A673 (cell line): ENCODE data around the gene FAM177A1. TPM values are rescaled to one million over a fixed set of nuclear protein-coding genes. Genes with fewer than 3 reads are reported as not detected.
"Not testable (repeated sequence)": the region's sequence is repeated elsewhere in the genome, so short reads cannot be mapped to it uniquely, and the experiment has no call there.

ENCODE experiments used
- BruUV-seq: library from RNA; stranded (reverse); fragments of 400-500 nt; replicated peaks from 2 replicates; lab custom pipeline; 2021; lab: Mats Ljungman, UMichigan
- CTCF ChIA-PET: fragments of 300-600 bp; sonication (Branson Sonifier 250); formaldehyde crosslinking; loops from one replicate; lab custom pipeline; 2022; ENCODE audit warnings: antibody characterized with exemption; lab: Charles Lee
- POLR2A ChIA-PET: fragments of 300-600 bp; sonication (Branson Sonifier 250); formaldehyde crosslinking; loops from one replicate; lab custom pipeline; 2022; ENCODE audit warnings: antibody characterized with exemption; ENCODE audit not compliant: low non-redundant PET; lab: Charles Lee
- DNase-seq: peaks from one replicate; pipeline ENCODE4 v3.0.0-alpha.2; 2015; ENCODE audit warnings: low spot score
- H3K27ac ChIP-seq: fragments of 200-600 bp; sonication (generic); 2 replicates; pipeline ENCODE4 v1.5.1; 2016; ENCODE audit warnings: mixed run types, low read depth, mild to moderate bottlenecking, mixed read lengths, antibody characterized with exemption, low read length; ENCODE audit not compliant: poor library complexity, severe bottlenecking
- H3K27me3 ChIP-seq: fragments of 200-600 bp; sonication (generic); replicated peaks from 2 replicates; pipeline ENCODE4 v1.6.1; 2017; ENCODE audit warnings: mixed run types, low read depth, mild to moderate bottlenecking, mixed read lengths, antibody characterized with exemption, low read length; ENCODE audit not compliant: insufficient read depth, poor library complexity
- H3K36me3 ChIP-seq: fragments of 200-600 bp; sonication (generic); 2 replicates; pipeline ENCODE4 v1.6.1; 2016; ENCODE audit warnings: mixed run types, mild to moderate bottlenecking, mixed read lengths, antibody characterized with exemption, low read length; ENCODE audit not compliant: insufficient read depth, poor library complexity, severe bottlenecking
- H3K4me1 ChIP-seq: fragments of 200-600 bp; sonication (generic); 2 replicates; pipeline ENCODE4 v1.6.1; 2017; ENCODE audit warnings: mixed run types, mild to moderate bottlenecking, mixed read lengths, antibody characterized with exemption, low read length; ENCODE audit not compliant: insufficient read depth, poor library complexity, severe bottlenecking
- H3K4me3 ChIP-seq: fragments of 200-600 bp; sonication (generic); 2 replicates; pipeline ENCODE4 v1.5.1; 2016; ENCODE audit warnings: low read depth, mixed run types, mild to moderate bottlenecking, mixed read lengths, low read length; ENCODE audit not compliant: poor library complexity, severe bottlenecking
- H3K9me3 ChIP-seq: fragments of 200-600 bp; sonication (generic); 2 replicates; pipeline ENCODE4 v1.6.1; 2016; ENCODE audit warnings: mixed run types, low read depth, mild to moderate bottlenecking, mixed read lengths, antibody characterized with exemption, low read length; ENCODE audit not compliant: poor library complexity, severe bottlenecking
- EZH2 ChIP-seq: fragments of 200-600 bp; sonication (generic); IDR thresholded peaks from 2 replicates; pipeline ENCODE4 v1.6.1; 2017; ENCODE audit warnings: borderline replicate concordance, low read depth, mild to moderate bottlenecking, mixed read lengths, antibody characterized with exemption, low read length; ENCODE audit not compliant: poor library complexity, severe bottlenecking
- intact Hi-C: fragments of 100-400 bp; cut with micrococcal nuclease; formaldehyde crosslinking; loops from one replicate; pipeline ENCODE4 v1.10.0; 2022; ENCODE audit not compliant: unreplicated experiment
- total RNA-seq: library from RNA; stranded (reverse); gene quantifications from 2 replicates; pipeline ENCODE4 v1.2.3, GENCODE V29; 2021
- TF ChIP-seq, protein P1 (sequence below): fragments of 300-800, 200-600 bp; sonication (generic); conservative IDR thresholded peaks from 2 replicates; pipeline ENCODE4 v1.5.1; 2017; ENCODE audit warnings: low read depth, mild to moderate bottlenecking, antibody characterized with exemption, low read length, moderate library complexity, mixed read lengths

The FAM177A1 gene
- total RNA-seq, 1 experiment from 2014 or later: 59.2 TPM

DNA sequence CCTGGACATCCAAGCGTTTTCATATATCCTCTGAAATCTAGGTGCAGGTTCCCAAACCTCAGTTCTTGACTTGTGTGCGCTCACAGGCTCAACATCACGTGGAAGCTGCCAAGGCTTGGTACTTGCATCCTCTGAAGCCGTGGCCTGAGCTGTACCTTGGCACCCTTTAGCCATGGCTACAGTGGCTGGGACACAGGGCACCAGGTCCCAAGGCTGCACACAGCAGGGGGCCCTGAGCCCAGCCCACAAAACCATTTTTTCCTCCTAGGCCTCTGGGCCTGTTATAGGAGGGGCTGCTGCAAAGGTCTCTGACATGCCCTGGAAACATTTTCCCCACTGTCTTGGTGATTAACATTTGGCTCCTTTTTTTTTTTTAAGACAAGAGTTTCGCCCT is 11.6 kb upstream of the FAM177A1 start:
- Histone ChIP-seq H3K4me1 (no peaks in the 10 kb centered on the region), H3K27me3 (no peaks in the 10 kb centered on the region), H3K4me3 (no peak overlapping the region), H3K9me3 (no peaks in the 10 kb centered on the region), H3K27ac (no peak overlapping the region), H3K36me3 (peaks cover 3% of the 10 kb centered on the region)
- POLR2A ChIA-PET: no interaction called here
- TF ChIP-seq, protein P1, sequence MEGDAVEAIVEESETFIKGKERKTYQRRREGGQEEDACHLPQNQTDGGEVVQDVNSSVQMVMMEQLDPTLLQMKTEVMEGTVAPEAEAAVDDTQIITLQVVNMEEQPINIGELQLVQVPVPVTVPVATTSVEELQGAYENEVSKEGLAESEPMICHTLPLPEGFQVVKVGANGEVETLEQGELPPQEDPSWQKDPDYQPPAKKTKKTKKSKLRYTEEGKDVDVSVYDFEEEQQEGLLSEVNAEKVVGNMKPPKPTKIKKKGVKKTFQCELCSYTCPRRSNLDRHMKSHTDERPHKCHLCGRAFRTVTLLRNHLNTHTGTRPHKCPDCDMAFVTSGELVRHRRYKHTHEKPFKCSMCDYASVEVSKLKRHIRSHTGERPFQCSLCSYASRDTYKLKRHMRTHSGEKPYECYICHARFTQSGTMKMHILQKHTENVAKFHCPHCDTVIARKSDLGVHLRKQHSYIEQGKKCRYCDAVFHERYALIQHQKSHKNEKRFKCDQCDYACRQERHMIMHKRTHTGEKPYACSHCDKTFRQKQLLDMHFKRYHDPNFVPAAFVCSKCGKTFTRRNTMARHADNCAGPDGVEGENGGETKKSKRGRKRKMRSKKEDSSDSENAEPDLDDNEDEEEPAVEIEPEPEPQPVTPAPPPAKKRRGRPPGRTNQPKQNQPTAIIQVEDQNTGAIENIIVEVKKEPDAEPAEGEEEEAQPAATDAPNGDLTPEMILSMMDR: no peak
- no peak for TF ChIP-seq EZH2
- BruUV-seq: no TSS peak
- no peak for DNase-seq
- intact Hi-C loops: no loop called here
- CTCF ChIA-PET: no interaction called here

DNA sequence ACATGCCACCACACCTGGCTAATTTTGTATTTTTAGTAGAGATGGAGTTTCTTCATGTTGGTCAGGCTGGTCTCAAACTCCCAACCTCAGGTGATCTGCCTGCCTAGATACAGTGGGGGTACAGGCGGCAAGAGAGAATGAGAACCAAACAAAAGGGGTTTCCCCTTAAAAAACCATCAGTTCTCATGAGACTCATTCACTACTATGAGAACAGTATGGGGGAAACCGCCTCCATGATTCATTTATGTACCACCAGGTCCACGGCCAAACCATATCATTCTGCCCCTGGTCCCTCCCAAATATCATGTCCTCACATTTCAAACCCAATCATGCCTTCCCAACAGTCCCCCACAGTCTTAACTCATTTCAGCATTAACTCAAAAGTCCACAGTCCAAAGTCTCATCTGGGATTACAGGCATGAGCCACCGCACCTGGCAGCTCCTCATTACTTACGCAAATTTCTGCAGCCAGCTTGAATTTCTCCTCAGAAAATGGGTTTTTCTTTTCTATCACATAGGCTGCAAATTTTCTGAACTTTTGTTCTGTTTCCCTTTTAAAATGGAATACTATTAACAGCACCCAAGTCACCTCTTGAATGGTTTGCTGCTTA is 11.0 kb upstream of the FAM177A1 start:
- H3K9me3 ChIP-seq, CTCF ChIA-PET, H3K36me3 ChIP-seq, BruUV-seq, H3K27me3 ChIP-seq, intact Hi-C loops, POLR2A ChIA-PET, H3K4me1 ChIP-seq, H3K27ac ChIP-seq, DNase-seq, H3K4me3 ChIP-seq: not testable (repeated sequence)

DNA sequence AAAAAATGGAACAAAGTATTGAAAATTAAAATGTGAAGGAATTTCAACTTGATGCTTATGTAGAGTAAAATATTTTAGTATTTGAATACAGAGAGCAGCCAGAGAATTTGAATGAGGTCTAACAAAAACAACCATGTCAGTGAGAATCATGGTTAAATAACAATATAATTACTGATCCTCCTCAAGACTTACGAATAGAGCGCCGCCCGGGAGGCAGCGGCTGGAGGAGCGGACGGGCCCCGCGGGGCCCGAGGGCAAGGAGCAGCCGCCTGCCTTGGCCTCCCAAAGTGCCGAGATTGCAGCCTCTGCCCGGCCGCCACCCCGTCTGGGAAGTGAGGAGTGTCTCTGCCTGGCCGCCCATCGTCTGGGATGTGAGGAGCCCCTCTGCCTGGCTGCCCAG is 7.8 kb upstream of the FAM177A1 start:
- H3K4me1 ChIP-seq, H3K36me3 ChIP-seq, H3K9me3 ChIP-seq, intact Hi-C loops, BruUV-seq, DNase-seq, CTCF ChIA-PET, H3K27me3 ChIP-seq, H3K4me3 ChIP-seq, POLR2A ChIA-PET, H3K27ac ChIP-seq: not testable (repeated sequence)

DNA sequence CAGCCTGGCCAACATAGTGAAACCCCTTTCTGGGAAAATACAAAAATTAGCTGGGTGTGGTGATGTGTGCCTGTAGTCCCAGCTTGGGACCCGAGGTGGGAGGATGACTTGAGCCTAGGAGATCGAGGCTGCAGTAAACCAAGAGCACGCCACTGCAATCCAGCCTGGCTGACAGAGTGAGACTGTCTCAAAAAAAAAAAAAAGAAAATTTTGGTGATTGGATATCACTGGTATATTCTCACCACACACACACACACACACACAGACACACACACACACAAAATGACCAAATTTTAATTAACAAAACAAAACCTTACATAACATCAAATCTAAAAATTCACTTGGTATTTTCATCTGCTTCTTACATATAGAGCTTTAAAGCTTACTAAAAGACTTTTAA is 3.4 kb upstream of the FAM177A1 start:
- BruUV-seq: no TSS peak
- POLR2A ChIA-PET: no interaction called here
- H3K27me3 ChIP-seq: no peaks in the 10 kb centered on the region
- no peaks in the 10 kb centered on the region for H3K4me1 ChIP-seq
- H3K36me3 ChIP-seq: no peaks in the 10 kb centered on the region
- TF ChIP-seq, protein P1: no peak
- no peak for TF ChIP-seq EZH2
- CTCF ChIA-PET: no interaction called here
- H3K9me3 ChIP-seq: no peaks in the 10 kb centered on the region
- no peak for DNase-seq
- H3K4me3 ChIP-seq: no peak overlapping the region
- H3K27ac ChIP-seq: no peak overlapping the region
- intact Hi-C loops: loop anchor here (10.0 kb wide), 1 partner anchor 362 kb away; the partner anchor contains the start of gene NFKBIA
